Natural killer cell (primary cell): ENCODE measurements around the gene STX8. TPM values are rescaled to one million over a fixed set of nuclear protein-coding genes. Genes with fewer than 3 reads are reported as not detected.

ENCODE experiments used
- ATAC-seq, 3 donors: fragments of 150-1000 bp in 2 of 3; fragments of 200-7000 bp in 1 of 3; cut with Tn5 transposase; 1 replicate in 1 of 3; 2 replicates in 2 of 3; pipeline ENCODE4 v1.10.0; 2021; ENCODE audit warnings: mild to moderate bottlenecking in 2 of 3, moderate library complexity in 2 of 3
- DNase-seq, 2 donors: peaks; one replicate each; pipeline versions ENCODE4 v3.0.0 to v3.0.0-alpha.2; 2013 to 2021; ENCODE audit warnings: mixed read lengths in 1 of 2
- H3K27ac ChIP-seq: one replicate; pipeline ENCODE4 v1.5.1; 2013; ENCODE audit warnings: mild to moderate bottlenecking, low read length
- H3K27me3 ChIP-seq: one replicate; pipeline ENCODE4 v1.6.1; 2013; ENCODE audit warnings: low read length; ENCODE audit not compliant: control insufficient read depth, insufficient read depth
- H3K36me3 ChIP-seq: one replicate; pipeline ENCODE4 v1.6.1; 2013; ENCODE audit warnings: low read length; ENCODE audit not compliant: control insufficient read depth, insufficient read depth
- H3K4me1 ChIP-seq: one replicate; pipeline ENCODE4 v1.6.1; 2013; ENCODE audit warnings: low read length; ENCODE audit not compliant: control insufficient read depth, insufficient read depth
- H3K4me3 ChIP-seq: one replicate; pipeline ENCODE4 v1.5.1; 2013; ENCODE audit warnings: low read length
- H3K9me3 ChIP-seq: one replicate; pipeline ENCODE4 v1.6.1; 2013; ENCODE audit warnings: low read length; ENCODE audit not compliant: control insufficient read depth, insufficient read depth
- H3K27ac Mint-ChIP-seq, 2 donors: one replicate each; pipeline ENCODE4 v1.8.0; 2022; ENCODE audit warnings: mild to moderate bottlenecking in 2 of 2, mixed read lengths in 2 of 2, moderate library complexity in 1 of 2
- H3K27me3 Mint-ChIP-seq, 2 donors: one replicate each; pipeline ENCODE4 v1.8.0; 2022; ENCODE audit warnings: low read depth in 2 of 2, mixed read lengths in 2 of 2
- H3K36me3 Mint-ChIP-seq: one replicate; pipeline ENCODE4 v1.8.0; 2022; ENCODE audit warnings: mixed read lengths
- H3K4me1 Mint-ChIP-seq, 2 donors: one replicate each; pipeline ENCODE4 v1.8.0; 2022; ENCODE audit warnings: mixed read lengths in 2 of 2
- H3K4me3 Mint-ChIP-seq: one replicate; pipeline ENCODE4 v1.8.0; 2022; ENCODE audit warnings: mild to moderate bottlenecking, moderate library complexity, mixed read lengths
- H3K9me3 Mint-ChIP-seq, 2 donors: one replicate each; pipeline ENCODE4 v1.8.0; 2022; ENCODE audit warnings: mixed read lengths in 2 of 2
- CTCF ChIP-seq: fragments of 200-600 bp; IDR thresholded peaks from one replicate; pipeline ENCODE4 v1.8.0; 2022; ENCODE audit warnings: antibody characterized with exemption
- WGBS: methylation state at CpG from one replicate; pipeline ENCODE4 v1.1.7; 2013; ENCODE audit warnings: missing lambda C conversion rate; ENCODE audit not compliant: insufficient coverage; 5-methylcytosine and 5-hydroxymethylcytosine counted together
- intact Hi-C: fragments of 100-400 bp; cut with micrococcal nuclease; formaldehyde crosslinking; loops from one replicate; pipeline ENCODE4 v1.14.2; 2022
- total RNA-seq, 4 donors: library from RNA; stranded (reverse); fragments of 120-200 nt in 1 of 4; gene quantifications; one replicate each; pipeline versions ENCODE4 v1.2.3 to v1.2.4, GENCODE V29; 2013 to 2022

The STX8 gene
- total RNA-seq, 3 donors from 2014 or later (not counting 1 experiment from before 2014, with no cell fraction given), result 96.3 to 141 (median 120) TPM

GRCh38 chr17:9206741-9207332 lies 368.8 kb downstream of the STX8 start:
- Mint-ChIP-seq H3K27ac (no peak overlapping the region), H3K27me3 (peaks cover 8 to 10% of the 10 kb centered on the region in 2 donors), H3K9me3 (no peaks in the 10 kb centered on the region), H3K4me1 (no peaks in the 10 kb centered on the region), H3K4me3 (no peak overlapping the region), H3K36me3 (no peaks in the 10 kb centered on the region)
- Histone ChIP-seq H3K4me1 (peaks cover 7% of the 10 kb centered on the region), H3K4me3 (no peak overlapping the region), H3K27me3 (no peaks in the 10 kb centered on the region), H3K36me3 (no peaks in the 10 kb centered on the region), H3K9me3 (no peaks in the 10 kb centered on the region), H3K27ac (no peak overlapping the region)
- TF ChIP-seq CTCF, result no peak
- intact Hi-C loops, result no loop called here
- 93% methylated on average over 14 of the region's 14 CpGs for WGBS
- DNase-seq, result no peak
- no peak for ATAC-seq

DNA sequence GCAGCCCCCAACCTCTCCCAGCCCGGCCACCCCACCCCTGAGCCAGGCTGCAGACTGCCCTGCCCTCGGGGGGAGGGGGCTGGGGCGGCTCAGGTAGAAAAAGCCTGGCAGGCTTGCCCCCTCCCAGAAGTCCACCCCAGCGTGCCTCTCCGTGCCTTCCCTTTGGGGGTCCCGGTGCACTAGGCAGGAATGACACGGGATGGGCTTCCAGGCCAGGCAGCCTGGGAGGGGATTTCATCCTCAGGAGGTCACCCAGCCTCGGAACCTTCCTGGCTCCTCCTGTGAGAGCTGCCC lies 369.3 kb downstream of the STX8 start:
- no peaks in the 10 kb centered on the region for H3K9me3 ChIP-seq
- H3K4me1 Mint-ChIP-seq, result no peaks in the 10 kb centered on the region
- WGBS, result 84% methylated on average over 8 of the region's 8 CpGs
- H3K36me3 ChIP-seq, result no peaks in the 10 kb centered on the region
- H3K27ac ChIP-seq, result no peak overlapping the region
- H3K27me3 ChIP-seq, result no peaks in the 10 kb centered on the region
- H3K4me3 ChIP-seq, result no peak overlapping the region
- intact Hi-C loops, result no loop called here
- ATAC-seq (no peak), DNase-seq (no peak)
- H3K9me3 Mint-ChIP-seq, result no peaks in the 10 kb centered on the region
- TF ChIP-seq CTCF, result no peak
- H3K27me3 Mint-ChIP-seq, result peaks cover 10% of the 10 kb centered on the region in 2 donors
- H3K4me3 Mint-ChIP-seq, result no peak overlapping the region
- H3K27ac Mint-ChIP-seq, result no peak overlapping the region
- peaks cover 7% of the 10 kb centered on the region for H3K4me1 ChIP-seq
- H3K36me3 Mint-ChIP-seq, result no peaks in the 10 kb centered on the region

DNA sequence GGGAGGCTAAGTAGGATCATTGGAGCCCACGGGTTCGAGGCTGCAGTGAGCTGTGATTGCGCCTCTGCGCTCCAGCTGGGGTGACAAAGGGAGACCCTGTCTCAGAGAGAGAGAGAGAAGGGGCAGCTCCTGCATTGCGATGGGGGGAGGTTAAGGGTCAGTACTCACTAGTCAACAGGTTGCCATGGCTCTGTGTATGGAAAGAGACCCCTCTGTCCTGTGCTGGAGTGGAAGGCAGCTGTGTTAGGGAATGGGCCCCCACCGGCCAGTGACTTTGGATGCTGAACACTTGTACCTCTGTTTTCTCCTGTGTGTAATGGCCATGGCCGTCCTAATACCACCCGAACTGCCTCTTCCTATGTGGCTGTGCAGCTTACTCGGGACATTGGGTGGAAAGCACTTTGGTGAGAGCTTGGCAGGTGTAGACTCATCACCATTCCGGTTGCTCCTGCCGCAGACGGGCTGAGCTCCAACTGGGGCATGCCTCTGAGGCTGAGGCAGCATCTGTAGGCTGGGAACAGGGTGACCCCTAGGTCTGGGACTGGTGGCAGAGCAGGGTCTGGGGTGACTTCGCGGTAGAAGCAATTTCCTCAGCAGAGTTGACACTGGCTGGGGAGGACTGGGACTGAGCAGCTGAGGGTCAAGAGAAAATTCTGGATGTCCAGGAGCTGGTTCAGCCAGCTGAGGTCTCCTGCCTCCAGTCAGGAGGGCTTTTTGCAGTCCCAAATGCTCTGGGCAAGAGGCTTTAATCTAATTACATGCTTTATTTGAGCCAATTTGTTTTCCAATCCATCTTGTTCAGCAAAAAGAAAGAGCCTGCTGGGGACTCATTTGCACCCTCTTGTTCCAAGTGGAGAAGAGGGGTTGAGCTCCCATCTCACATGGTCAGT lies 369.9 kb downstream of the STX8 start:
- no peaks in the 10 kb centered on the region for H3K36me3 Mint-ChIP-seq
- H3K27me3 Mint-ChIP-seq, result peaks cover 10% of the 10 kb centered on the region in 2 donors
- Histone ChIP-seq H3K36me3 (no peaks in the 10 kb centered on the region), H3K27ac (no peak overlapping the region), H3K4me1 (peaks cover 7% of the 10 kb centered on the region), H3K27me3 (no peaks in the 10 kb centered on the region), H3K4me3 (no peak overlapping the region), H3K9me3 (no peaks in the 10 kb centered on the region)
- H3K27ac Mint-ChIP-seq, result no peak overlapping the region
- WGBS, result 93% methylated on average over 14 of the region's 14 CpGs
- TF ChIP-seq CTCF, result no peak
- no peak overlapping the region for H3K4me3 Mint-ChIP-seq
- intact Hi-C loops, result no loop called here
- ATAC-seq, result no peak
- H3K4me1 Mint-ChIP-seq, result no peaks in the 10 kb centered on the region
- H3K9me3 Mint-ChIP-seq, result no peaks in the 10 kb centered on the region
- no peak for DNase-seq
